NCI-H1417 treated with DMSO at 0.1 percent for 48 hours (cell line): Measurements from ENCODE around the gene STARD3NL.
"Not testable (repeated sequence)": the region's sequence is repeated elsewhere in the genome, so short reads cannot be mapped to it uniquely, and the experiment has no call there.

Experiments
- DNase-seq: peaks from one replicate; lab custom pipeline; 2025; lab: John Stamatoyannopoulos, UW

The STARD3NL gene, protein sequence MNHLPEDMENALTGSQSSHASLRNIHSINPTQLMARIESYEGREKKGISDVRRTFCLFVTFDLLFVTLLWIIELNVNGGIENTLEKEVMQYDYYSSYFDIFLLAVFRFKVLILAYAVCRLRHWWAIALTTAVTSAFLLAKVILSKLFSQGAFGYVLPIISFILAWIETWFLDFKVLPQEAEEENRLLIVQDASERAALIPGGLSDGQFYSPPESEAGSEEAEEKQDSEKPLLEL

DNA sequence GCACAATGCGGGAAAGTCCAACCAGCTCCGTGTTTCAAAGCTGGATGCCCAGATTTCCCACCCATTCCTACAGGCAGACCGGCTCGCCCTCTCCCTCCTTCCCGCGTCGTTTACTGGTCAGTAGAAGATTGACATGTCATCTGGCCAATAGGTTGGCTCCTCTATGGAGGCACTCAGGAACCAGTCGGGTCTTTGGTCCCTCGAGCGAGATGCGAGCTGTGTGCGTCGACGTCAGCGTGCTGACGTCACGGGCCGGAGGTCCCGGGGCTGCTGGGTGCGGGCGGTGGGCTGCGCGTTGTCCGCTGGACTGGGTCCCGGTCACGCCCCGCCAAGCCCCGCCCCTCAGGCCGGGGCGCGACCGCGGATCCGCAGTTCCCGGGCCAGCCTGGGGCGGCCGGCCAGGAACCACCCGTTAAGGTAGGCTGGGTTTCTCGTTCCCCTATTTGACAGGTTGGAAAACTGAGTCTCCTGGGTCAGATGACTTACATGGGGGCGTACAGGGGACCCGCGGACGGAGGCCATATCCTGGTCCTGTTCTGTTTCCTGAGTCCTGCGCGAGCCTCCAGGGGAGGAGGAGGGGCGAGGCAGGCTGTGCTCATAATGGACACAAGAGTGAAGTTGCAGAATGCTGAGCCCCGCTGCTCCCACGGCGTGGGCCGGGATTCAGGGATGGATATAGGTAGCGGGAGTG, at the start of gene STARD3NL:
Gene STARD3NL, plus strand, starts transcription at position 242 of the 691 bp plus-strand sequence. CDS start 29,260 bp downstream, outside the sequence.
- peak; percentile 99 for DNase-seq

DNA sequence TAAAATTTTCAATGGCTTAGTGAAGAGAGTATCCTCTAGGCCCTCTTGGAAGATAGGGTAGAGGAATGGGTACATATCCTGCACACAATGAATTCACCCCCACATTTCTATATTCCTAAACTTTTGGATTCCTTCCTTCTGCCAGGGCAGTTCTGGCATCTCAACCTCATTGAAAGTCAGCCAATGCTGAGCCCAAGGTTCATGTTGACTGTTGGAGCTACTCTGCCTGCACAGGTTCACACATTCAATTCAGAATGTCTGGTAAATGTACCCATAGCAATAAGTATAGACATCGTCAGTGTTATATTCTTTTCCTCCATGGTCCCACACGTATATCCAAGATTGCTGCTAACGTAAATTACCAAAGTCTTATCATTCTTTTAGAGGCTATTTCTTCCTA, 48.9 kb upstream of the STARD3NL start:
- DNase-seq = no peak

DNA sequence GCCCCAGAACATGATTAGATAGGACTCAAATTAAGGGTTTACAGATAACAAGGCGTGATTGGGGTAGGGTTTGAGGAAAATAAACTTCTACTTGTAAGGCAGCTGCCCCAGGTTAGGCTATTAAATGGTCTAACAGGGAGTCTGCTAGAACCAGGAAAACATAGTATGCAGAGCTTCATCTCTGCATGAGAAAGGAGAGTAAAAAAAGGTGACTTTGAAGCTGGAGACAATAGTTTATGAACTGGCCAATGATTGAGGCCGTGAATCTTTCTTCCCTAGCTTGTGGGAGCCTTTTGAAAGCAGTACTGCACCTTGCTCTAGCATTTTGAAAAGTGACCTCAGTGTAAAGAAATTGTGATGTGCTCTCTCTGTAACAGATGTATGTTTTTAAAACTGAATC, 48.5 kb upstream of the STARD3NL start:
- no peak for DNase-seq

DNA sequence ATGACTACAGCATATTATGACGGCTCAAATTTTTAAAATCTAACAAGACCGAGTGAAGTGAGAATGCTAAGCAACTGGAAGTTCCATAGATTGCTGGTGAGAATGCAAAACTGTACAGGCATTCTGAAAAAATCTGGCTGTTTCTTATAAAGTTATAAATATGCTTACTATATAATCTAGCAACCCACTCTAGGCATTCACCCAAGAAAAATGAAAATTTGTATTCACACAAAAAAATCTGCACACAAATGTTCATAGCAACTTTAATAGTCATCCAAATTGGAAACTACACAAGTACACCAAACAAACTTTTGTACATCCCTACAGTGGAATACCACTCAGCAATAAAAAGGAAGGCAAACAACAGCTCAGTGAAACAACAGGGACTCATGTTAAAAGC, 39.9 kb upstream of the STARD3NL start:
- DNase-seq = no peak

DNA sequence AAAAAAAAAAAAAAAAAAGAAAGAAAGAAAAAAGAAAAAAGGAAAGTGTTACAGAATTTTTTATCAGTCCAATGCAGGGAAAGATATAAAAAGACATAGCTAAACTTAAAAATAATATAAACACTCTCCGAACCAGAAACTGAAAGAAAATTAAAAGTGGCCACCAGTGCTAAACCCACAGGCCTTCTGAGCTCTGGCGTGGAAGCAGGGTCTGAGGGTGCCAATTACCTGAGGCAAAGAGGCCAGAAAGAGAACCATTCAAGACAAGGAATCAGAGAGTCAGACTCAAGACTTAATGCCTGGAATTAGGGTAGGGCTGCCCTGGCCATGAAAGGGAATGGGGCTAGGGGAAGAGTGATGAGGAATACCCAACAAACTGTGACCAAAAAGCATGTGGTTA, 36.9 kb upstream of the STARD3NL start:
- DNase-seq = no peak

DNA sequence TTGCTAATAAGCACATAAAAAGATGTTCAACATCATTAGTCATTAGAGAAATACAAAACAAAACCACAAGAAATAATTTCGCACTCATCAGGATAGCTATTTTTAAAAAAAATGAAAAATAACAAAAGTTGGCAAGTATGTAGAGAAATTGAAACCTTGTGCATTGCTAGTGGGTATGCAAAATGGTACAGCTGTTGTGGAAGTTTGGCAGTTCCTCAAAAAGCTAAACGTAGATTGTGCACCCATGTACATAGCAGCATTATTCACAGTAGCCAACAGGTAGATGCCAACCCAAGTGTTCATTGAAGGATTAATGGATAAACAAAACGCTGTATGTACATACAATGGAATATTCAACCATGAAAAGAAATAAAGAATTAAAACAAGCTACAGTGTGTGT, 35.3 kb upstream of the STARD3NL start:
- no peak for DNase-seq

DNA sequence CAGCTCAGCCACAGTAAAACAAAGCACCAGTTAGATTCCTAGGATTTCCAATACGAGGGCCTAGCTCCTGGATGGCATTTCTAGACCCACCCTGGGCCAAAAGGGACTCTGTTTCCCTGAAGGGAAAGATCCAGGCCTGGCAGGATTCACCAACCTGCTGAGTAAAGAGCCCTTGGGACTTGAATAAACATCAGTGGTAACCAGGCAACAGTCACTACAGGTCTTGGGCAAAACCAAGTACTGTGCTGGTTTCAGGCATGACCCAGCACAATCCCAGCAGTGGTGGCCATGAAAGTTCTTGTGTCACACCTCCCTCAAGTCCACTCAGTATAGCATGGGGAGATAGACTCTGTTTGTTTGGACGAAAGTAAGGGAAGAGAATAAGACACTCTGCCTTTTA, 31.0 kb upstream of the STARD3NL start:
- no peak for DNase-seq

DNA sequence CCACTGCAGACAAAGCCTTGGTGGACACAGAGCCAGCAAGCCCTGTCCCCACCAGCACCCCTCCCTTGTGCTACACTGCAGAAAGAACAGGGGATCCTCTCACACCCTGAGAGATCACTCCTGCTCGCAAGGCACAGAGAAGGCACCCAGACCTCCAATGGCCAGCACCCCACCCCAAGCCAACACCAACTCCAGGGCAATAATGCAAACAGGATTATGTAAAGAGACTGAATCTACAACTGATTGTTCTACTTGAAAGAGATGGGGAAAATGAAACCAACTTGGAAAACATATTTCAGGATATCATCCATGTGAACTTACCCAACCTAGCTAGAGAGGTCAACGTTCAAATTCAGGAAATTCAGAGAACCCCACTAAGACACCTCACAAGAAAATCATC, 26.5 kb upstream of the STARD3NL start:
- DNase-seq = no peak

DNA sequence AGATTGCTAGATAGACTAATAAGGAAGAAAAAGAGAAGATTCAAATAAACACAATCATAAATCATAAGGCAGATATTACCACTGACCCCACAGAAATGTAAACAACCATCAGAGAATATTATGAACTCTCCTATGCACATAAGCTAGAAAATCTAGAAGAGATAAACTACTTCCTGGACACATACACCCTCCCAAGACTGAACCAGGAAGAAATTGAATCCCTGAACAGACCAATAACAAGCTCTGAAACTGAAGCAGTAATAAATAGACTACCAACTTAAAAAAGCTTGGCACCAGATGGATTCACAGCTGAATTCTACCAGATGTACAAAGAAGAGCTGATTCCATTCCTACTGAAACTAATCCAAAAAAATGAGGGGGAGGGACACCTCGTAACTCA, 24.5 kb upstream of the STARD3NL start:
- DNase-seq = no peak

DNA sequence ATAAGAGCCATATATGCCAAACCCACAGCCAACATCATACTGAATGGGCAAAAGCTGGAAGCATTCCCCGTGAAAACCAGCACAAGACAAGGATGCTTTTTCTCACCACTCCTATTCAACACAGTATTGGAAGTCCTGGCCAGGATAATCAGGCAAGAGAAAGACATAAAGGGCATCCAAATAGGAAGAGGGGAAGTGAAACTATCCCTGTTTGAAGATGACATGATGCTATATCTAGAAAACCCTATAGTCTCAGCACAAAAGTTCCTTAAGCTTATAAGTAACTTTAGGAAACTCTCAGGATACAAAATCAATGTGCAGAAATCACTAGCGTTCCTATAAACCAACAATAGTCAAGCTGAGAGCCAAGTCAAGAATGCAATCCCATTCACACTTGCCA, 23.8 kb upstream of the STARD3NL start:
- DNase-seq = no peak

DNA sequence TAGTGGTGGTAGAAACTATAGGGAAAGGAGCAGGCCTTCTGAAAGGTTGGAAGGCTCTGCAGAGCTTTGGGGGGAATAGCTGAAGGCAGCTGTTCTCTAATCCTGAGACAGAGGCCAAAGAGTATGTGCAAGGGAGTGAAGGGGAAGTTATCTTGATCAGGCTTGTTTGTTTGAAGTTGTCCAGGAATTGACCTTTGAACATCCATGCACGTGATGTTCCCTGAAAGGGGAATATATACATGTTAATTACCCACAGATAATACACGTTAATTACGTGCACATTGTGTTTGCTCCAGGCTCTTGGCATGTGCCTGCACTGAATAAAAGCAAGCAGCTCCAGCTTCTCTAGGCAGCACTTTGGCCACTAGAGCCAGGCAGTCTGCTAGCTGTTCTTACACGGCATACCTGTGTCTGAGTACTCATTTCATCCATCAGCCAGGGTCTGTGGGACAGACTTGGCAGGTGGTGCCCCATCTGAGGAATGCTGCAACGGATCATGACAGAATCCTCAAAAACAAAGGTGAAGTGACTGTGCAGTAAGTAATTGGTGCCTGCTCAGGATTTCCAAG, 18.0 kb upstream of the STARD3NL start:
- no peak for DNase-seq

DNA sequence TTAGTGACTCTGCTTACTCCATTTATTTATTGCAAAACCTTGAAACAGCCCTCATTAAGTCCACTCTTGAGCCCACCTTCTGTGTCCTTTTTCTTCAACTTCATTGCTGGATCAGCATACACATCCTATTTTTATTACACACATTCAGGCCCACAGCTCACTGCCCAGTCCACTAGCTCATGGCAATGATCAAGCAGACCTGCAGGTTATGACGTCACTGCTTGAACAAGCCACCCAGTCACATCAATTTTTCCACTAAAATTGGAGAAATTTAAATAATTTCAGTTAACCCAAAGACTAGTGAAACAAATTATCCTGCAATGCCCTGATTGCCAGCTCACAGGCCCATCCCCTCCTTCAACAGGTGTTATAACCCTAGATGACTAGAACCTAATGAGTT, 16.0 kb upstream of the STARD3NL start:
- no peak for DNase-seq

DNA sequence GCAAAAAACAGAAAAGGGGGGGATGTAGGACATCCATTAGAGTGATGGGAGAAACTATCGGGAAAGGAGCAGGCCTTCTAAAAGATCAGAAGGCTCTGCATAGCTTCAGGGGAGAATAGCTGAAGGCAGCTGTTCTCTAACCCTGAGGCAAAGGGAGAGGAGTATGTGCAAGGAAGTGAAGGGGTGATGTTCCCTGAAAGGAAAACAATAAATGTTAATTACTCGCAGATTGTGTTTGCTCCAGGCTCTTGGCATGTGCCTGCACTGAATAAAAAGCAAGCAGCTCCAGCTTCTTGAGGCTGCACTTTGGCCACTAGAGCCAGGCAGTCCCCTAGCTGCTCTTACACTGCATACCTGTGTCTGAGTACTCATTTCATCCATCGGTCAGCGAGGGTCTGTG, 14.4 kb upstream of the STARD3NL start:
- DNase-seq = no peak

DNA sequence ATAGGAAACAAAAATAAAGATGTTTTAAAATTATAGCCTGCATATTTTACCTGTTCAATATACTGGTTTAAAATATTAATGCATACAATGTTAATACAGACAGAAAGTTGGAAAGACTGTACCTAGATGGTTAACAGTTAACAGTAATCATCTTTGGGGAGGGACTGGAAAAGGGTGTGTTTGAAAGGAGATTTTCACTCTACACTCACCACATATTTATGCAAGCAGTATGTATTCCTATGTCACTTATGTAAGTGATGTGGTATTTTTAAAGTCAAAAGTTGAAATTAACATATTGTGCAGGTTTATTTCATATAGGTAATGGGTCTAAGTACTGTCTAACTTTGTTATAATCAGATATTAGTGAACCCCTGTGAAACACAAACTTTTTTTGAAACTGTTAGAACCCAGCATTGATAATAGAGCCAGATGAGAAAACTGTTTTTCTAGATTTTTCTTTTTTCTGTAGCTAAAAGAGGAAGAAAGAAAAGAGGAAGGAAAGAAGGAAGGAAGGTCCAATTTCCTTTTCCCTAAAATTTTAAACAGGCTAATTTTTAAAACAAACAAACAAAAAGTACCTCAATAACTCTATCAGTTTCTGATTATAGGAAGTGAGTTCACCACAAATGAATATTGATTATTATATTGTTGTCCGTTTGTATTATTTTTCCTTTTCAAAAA, 9.0 kb upstream of the STARD3NL start:
- no peak for DNase-seq

DNA sequence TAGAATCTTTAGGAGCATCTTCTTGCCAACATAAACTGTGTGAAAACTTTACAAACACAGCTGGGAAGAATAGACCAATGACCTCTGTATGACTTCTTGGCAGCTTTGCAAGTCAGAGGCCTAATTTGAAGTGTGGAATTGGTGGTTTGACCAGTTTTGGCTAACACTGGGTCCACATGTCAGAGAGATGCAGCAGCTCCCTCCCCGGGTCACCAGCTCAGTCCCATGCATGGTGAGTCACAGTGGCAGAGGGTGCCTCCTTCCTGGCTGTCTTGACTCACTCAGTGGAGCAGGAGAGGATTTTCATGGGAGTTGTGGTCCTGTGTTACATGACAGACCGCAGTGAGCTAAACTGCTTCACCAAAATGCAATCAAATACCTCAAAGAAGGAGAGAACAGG, 8.2 kb upstream of the STARD3NL start:
- no peak for DNase-seq

DNA sequence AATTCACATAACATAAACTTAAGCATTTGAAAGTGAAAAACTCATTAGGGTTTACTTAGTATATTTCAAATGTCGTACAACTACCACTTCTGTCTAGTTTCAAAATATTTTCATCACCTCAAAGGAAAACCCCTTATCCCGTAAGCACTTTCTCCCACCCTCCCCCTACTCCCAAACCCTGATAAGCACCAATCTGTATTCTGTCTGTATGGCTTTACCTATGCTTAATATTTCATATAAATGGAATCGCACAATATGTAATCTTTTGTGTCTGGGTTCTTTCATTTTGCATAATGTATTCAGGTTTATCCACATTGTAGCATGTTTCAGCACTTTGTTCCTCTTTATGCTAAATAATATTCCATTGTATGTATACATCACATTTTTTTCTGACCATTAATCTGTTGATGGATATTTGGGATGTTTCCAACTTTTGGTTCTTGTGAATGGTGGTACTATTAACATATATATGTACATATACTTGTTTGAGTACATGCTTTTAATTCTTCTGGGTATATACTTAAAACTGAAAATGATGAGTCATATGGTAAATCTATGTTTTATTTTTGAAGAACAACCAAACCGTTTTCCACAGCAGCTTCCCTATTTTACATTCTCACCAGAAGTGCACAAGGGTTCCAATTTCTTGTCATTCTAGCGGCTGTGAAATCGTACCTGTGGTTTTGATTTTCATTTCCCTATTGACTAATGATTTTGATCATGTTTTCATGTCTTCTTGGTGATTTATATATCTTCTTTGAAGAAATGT, 6.2 kb upstream of the STARD3NL start:
- no peak for DNase-seq

DNA sequence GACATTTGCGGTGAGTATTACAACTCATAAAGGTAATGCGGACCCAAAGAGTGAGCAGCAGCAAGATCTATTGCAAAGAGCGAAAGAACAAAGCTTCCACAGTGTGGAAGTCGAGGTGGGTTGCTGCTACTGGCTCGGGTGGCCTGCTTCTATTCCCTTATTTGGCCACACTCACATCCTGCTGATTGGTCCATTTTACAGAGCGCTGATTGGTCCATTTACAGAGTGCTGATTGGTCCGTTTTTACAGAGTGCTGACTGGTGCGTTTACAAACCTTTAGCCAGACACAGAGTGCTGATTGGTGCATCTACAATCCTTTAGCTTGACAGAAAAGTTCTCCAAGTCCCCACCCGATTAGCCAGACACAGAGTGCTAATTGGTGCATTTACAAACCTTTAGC, 2.5 kb upstream of the STARD3NL start:
- not testable (repeated sequence) for DNase-seq

DNA sequence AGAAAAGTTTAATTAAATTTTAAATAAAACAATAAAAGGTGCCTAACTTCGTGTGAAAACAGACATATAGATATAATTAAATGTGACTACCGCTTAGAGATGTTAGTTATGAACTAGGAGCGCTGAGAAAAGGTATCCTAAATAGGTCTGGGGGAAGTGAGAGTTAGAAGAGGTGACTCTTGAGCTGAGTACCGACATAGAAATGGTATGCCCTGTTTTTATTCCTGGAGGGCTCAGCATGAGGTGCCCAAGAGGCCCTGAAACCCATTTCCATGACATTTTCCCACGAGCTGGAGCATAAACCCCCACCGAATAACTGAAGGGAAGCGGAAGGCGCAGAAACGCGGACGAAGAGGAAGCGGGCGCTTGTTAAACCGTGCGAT, 433 bp upstream of the STARD3NL start:
- no peak for DNase-seq

DNA sequence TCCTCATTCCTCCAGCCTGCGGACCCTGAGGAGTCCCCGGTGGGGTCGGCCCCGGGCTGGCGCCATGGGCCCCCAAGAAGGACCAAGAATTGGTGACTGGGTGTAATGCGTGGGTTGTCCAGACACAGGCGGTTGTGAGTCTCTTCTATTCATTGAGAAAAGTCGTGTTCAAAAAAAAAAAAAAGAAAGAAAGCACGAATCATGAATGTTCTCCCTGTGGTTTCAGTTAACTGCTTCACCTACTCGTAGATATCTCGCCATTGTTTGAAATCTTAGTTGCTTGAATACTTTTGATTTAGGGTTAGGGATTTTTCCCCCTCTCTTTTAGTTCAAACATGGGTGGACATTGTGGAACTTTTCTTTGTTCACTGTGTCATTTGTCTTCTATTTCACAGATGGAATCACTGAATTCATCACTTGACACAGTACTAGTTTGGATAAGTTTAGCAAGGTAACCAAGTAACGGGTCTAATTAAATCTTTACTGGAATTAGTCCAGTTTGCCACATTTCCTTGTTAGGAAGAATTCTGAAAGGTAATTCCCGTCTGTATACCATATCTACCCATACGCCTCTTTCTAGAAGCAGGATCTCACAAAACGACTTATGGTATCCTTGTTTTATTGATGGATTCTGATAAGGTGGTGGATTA, 775 bp downstream of the STARD3NL start:
- no peak for DNase-seq

DNA sequence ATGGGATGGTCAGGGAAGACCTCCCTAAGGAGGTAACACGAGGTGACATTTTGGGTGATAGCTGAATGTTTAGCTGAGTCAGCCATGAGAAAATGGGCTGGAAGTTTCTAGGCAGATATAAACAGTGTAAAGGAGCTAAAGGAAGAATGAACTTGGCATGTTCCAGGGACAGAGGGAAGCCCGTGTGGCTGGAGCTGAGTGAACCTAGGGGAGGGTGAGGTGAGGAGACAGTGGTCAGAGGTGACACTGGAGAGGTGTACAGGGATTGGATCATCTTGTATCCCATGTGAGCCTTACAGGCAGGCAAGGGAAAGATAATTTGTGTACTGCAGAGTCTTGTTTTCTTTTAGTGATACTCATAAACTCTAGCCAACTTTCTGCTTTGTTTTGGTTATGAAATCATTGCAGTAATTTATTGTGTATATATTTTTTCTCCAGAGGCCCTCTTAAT, 1.8 kb downstream of the STARD3NL start:
- DNase-seq = no peak

DNA sequence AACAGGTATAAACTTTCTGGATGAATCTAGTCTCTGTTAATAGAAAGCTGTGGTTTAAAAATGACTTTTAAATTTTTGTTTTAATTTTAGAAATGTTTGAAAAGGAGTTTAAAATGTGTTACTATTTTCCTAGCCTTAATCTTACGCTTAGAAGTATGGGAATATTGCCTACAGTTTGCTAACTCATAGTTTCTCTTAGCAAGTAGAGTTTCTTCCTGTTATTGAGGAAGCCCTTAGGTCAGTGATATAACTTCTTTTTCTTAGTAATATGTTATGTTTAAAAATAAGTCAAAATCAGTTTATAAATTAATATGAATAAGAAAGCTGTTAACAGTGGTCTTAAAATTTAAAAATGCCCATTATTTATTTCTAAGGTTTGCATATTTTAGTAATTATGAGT, 3.1 kb downstream of the STARD3NL start:
- DNase-seq = no peak

DNA sequence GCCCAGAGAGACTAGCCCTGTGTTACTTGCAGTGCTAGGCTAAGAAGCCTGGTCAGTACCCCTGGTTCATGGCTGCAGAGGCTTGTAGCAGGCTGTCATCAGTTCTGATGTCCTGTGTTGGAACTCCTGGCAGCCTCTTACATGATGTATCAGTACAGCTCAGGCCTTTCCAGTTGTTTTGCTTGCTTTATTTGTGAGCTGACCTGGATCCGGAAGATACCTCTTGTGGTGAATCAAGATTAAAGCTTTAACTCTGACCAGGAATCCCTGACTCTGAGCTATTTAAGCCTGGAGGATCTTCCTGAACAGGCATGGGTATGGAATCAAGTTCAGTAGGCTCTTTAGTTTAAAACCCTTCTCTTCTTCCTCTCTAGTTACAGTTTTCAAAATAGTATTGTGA, 4.4 kb downstream of the STARD3NL start:
- no peak for DNase-seq
